ENCODE results near the gene TMEM258. TPM values are rescaled to one million over a fixed set of nuclear protein-coding genes. Genes with fewer than 3 reads are reported as not detected.

Gene TMEM258
- total RNA-seq, 1 experiment from 2014 or later = 110 TPM

DNA sequence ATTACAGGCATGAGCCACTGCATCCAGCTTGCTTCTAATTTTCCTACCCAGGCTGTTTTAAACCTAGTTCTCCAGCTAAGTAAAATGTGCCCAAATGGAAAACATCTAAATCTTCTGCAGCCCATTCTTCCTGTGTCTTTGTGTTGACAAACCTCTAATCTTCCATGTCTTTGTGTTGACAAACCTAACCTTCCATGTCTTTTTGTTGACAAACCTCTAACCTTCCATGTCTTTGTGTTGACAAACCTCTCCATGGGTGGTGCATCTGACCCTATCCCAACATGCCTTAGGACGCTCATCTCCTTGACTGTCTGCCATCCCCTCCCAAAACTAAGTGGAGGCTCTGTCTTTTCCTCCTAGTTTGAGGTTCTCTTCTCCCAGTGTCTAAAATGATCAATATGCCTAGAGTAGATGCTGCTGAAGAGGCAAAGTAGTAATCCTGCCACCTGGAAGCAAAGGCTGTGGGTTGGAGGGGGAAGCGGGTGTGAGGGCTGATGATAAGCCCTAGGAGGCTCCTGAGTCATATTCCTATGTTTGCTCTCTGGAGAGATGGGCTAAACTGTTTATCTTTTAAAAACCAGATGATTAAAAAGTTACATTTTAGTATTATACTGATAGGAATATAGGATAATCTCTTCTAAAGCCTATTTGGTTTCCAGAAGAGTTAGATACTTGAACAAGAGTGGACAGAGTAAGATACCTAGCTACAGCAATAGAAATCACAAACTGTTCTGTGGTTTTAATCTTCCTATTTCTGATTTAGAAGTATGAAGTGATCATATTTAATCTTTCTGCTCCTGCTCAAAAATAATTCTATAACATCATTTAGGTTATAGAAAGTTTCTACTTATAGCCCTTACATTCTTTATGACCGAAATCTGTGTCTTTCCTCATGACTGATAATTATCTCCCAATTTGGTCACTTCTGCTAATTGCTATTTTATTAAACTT lies 8.2 kb upstream of the TMEM258 start:
- H3K4me3 ChIP-seq (ENCODE audit: low read length) = no peak overlapping the region
- POLR2A ChIA-PET (ENCODE audit: unreplicated experiment) = no interaction called here
- peaks cover 3% of the 10 kb centered on the region; the same call in 1 of the 2 replicates for H4K20me1 ChIP-seq (ENCODE audit: low read length)
- H3K4me2 ChIP-seq (ENCODE audit: low read length) = no peak overlapping the region
- DNase-seq = peak; percentile 24
- no TSS peak for BruUV-seq (replicated peaks)
- H3K9me3 ChIP-seq (ENCODE audit: low read length) = no peaks in the 10 kb centered on the region
- no peaks in the 10 kb centered on the region for H3K27me3 ChIP-seq (ENCODE audit: low read length)
- ATAC-seq = peak; percentile 69
- no peak overlapping the region for H2AFZ ChIP-seq (ENCODE audit: low read length)
- no peak overlapping the region for H3K9ac ChIP-seq (ENCODE audit: low read length)
- no peaks in the 10 kb centered on the region for H3K9me2 ChIP-seq (replicated peaks; ENCODE audit: low read length)
- CTCF ChIA-PET = no interaction called here
- no peak overlapping the region for H3K27ac ChIP-seq (ENCODE audit: low read length)
- peaks cover 56% of the 10 kb centered on the region; the same call in 1 of the 2 replicates for H3K36me3 ChIP-seq (ENCODE audit: low read depth, low read length)
- no peaks in the 10 kb centered on the region for H3F3A ChIP-seq (ENCODE audit: low read length, unreplicated experiment)
- intact Hi-C loops (cut with micrococcal nuclease) = no loop called here
- peaks cover 57% of the 10 kb centered on the region for H3K79me2 ChIP-seq (ENCODE audit: low read length)
- TF ChIP-seq EZH2phosphoT487 (IDR thresholded peaks at IDR 0.05; ENCODE audit: borderline replicate concordance, low read length) = no peak
- TF ChIP-seq EZH2 (IDR thresholded peaks at IDR 0.05; ENCODE audit: low read length, unreplicated experiment) = no peak
- TF ChIP-seq, protein P1, sequence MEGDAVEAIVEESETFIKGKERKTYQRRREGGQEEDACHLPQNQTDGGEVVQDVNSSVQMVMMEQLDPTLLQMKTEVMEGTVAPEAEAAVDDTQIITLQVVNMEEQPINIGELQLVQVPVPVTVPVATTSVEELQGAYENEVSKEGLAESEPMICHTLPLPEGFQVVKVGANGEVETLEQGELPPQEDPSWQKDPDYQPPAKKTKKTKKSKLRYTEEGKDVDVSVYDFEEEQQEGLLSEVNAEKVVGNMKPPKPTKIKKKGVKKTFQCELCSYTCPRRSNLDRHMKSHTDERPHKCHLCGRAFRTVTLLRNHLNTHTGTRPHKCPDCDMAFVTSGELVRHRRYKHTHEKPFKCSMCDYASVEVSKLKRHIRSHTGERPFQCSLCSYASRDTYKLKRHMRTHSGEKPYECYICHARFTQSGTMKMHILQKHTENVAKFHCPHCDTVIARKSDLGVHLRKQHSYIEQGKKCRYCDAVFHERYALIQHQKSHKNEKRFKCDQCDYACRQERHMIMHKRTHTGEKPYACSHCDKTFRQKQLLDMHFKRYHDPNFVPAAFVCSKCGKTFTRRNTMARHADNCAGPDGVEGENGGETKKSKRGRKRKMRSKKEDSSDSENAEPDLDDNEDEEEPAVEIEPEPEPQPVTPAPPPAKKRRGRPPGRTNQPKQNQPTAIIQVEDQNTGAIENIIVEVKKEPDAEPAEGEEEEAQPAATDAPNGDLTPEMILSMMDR (conservative IDR thresholded peaks at IDR 0.05; ENCODE audit: low read depth, low read length) = no peak
- peaks cover 10% of the 10 kb centered on the region for H3K4me1 ChIP-seq (ENCODE audit: insufficient read depth, low read length)

DNA sequence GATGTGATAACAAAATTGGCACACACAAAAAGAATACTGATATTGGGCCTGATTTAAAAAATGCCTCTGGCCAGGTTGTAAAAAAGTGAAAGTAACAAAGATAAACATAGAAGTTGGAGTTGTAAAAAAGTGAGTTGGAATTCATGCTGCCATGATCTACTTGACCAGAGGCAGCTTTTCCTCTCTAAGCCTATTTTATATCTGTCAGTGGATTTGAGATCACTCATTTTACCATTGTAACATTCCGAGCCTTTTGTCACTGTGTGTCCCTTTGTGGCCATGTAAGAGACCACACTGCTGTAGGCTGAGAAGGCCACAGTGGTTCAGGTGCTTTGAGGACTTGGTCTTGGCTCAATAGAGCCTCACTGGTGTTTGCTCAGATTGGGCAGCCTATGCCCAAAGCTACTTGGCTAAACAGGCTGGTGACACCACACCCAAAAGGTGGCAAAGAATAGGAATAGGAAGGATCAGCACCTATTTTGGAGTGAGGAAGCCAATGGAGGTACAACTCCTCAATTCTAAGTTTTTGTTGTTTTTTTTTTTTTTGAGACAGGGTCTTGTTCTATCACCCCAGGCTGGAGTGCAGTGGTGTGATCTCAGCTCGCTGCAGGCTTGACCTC lies 7.4 kb upstream of the TMEM258 start:
- no peak overlapping the region for H3K4me3 ChIP-seq (ENCODE audit: low read length)
- H4K20me1 ChIP-seq (ENCODE audit: low read length) = peaks cover 9% of the 10 kb centered on the region; the same call in 1 of the 2 replicates
- no peaks in the 10 kb centered on the region for H3K9me3 ChIP-seq (ENCODE audit: low read length)
- H3K27me3 ChIP-seq (ENCODE audit: low read length) = no peaks in the 10 kb centered on the region
- ATAC-seq = no peak
- no peak overlapping the region for H2AFZ ChIP-seq (ENCODE audit: low read length)
- no peak for TF ChIP-seq EZH2 (IDR thresholded peaks at IDR 0.05; ENCODE audit: low read length, unreplicated experiment)
- no peak for TF ChIP-seq EZH2phosphoT487 (IDR thresholded peaks at IDR 0.05; ENCODE audit: borderline replicate concordance, low read length)
- TF ChIP-seq, protein P1 (conservative IDR thresholded peaks at IDR 0.05; ENCODE audit: low read depth, low read length) = no peak
- ChIA-PET POLR2A (ENCODE audit: unreplicated experiment) (no interaction called here), CTCF (interaction anchor here (0.7 kb wide), 1 partner anchor 29 kb away, joined by 4 read pairs; no protein-coding TSS in a partner anchor)
- H3K79me2 ChIP-seq (ENCODE audit: low read length) = peaks cover 65% of the 10 kb centered on the region
- BruUV-seq (replicated peaks) = no TSS peak
- no peak overlapping the region for H3K9ac ChIP-seq (ENCODE audit: low read length)
- peaks cover 57% of the 10 kb centered on the region; the same call in 1 of the 2 replicates for H3K36me3 ChIP-seq (ENCODE audit: low read depth, low read length)
- intact Hi-C loops (cut with micrococcal nuclease) = loop anchor here (5.0 kb wide), 1 partner anchor 578 kb away; no protein-coding TSS in a partner anchor
- H3K4me1 ChIP-seq (ENCODE audit: insufficient read depth, low read length) = peaks cover 13% of the 10 kb centered on the region
- DNase-seq = no peak
- H3K27ac ChIP-seq (ENCODE audit: low read length) = no peak overlapping the region
- H3F3A ChIP-seq (ENCODE audit: low read length, unreplicated experiment) = no peaks in the 10 kb centered on the region
- H3K9me2 ChIP-seq (replicated peaks; ENCODE audit: low read length) = no peaks in the 10 kb centered on the region
- H3K4me2 ChIP-seq (ENCODE audit: low read length) = no peak overlapping the region
